Neural cell (in vitro differentiated cells): ENCODE measurements around the gene CHST8. TPM values are rescaled to one million over a fixed set of nuclear protein-coding genes. Genes with fewer than 3 reads are reported as not detected.

Experiments used
- H2AFZ ChIP-seq: fragments of 200-600, 300-800 bp; sonication (generic), shearing (Covaris generic); 2 replicates; pipeline ENCODE4 v1.6.0; 2014; ENCODE audit warnings: low read depth, mild to moderate bottlenecking, antibody characterized with exemption, low read length, moderate library complexity
- H3F3A ChIP-seq: fragments of 200-600 bp; shearing (Covaris generic); 2 replicates; pipeline ENCODE4 v1.6.1; 2016; ENCODE audit warnings: mild to moderate bottlenecking, moderate library complexity, mixed read lengths, antibody characterized with exemption, low read length; ENCODE audit not compliant: insufficient read depth, poor library complexity, severe bottlenecking
- H3K27ac ChIP-seq: fragments of 200-600, 300-800 bp; sonication (generic), shearing (Covaris generic); 2 replicates; pipeline ENCODE4 v1.5.1; 2014; ENCODE audit warnings: mild to moderate bottlenecking, low read length, moderate library complexity
- H3K27me3 ChIP-seq: fragments of 300-800, 200-600 bp; sonication (generic), shearing (Covaris generic); 2 replicates; pipeline ENCODE4 v1.6.0; 2014; ENCODE audit warnings: mild to moderate bottlenecking, low read depth, low read length, moderate library complexity; ENCODE audit not compliant: insufficient read depth
- H3K36me3 ChIP-seq: fragments of 300-800, 200-600 bp; sonication (generic), shearing (Covaris generic); 2 replicates; pipeline ENCODE4 v1.5.1; 2014; ENCODE audit warnings: mild to moderate bottlenecking, antibody characterized with exemption, low read length, moderate library complexity; ENCODE audit not compliant: insufficient read depth
- H3K4me2 ChIP-seq: fragments of 300-800, 200-600 bp; sonication (generic), shearing (Covaris generic); 2 replicates; pipeline ENCODE4 v1.6.0; 2014; ENCODE audit warnings: mild to moderate bottlenecking, low read length
- H3K4me3 ChIP-seq: fragments of 300-800, 200-600 bp; sonication (generic), shearing (Covaris generic); 2 replicates; pipeline ENCODE4 v1.5.1; 2014; ENCODE audit warnings: mild to moderate bottlenecking, low read length, moderate library complexity
- H3K79me2 ChIP-seq: fragments of 200-600 bp; shearing (Covaris generic); replicated peaks from 2 replicates; pipeline ENCODE4 v1.6.0; 2014; ENCODE audit warnings: mild to moderate bottlenecking, low read length, moderate library complexity; ENCODE audit not compliant: insufficient read depth
- H3K9ac ChIP-seq: fragments of 300-800, 200-600 bp; sonication (generic), shearing (Covaris generic); 2 replicates; pipeline ENCODE4 v1.6.1; 2016; ENCODE audit warnings: mild to moderate bottlenecking, low read length, mixed read lengths
- H3K9me2 ChIP-seq: fragments of 200-600 bp; shearing (Covaris generic); 2 replicates; pipeline ENCODE4 v1.6.1; 2016; ENCODE audit warnings: mild to moderate bottlenecking, low read length, mixed read lengths; ENCODE audit not compliant: insufficient read depth
- H3K9me3 ChIP-seq: fragments of 200-600, 300-800 bp; sonication (generic), shearing (Covaris generic); 2 replicates; pipeline ENCODE4 v1.6.1; 2016; ENCODE audit warnings: mild to moderate bottlenecking, mixed run types, low read length, moderate library complexity, mixed read lengths
- H4K20me1 ChIP-seq: fragments of 200-600 bp; shearing (Covaris generic); 2 replicates; pipeline ENCODE4 v1.6.1; 2016; ENCODE audit warnings: mild to moderate bottlenecking, mixed run types; ENCODE audit not compliant: insufficient read depth
- EP300 ChIP-seq: fragments of 450-650 bp; conservative IDR thresholded peaks from 2 replicates; pipeline ENCODE4 v1.6.1; 2014; ENCODE audit warnings: antibody characterized with exemption, mild to moderate bottlenecking, moderate library complexity; ENCODE audit not compliant: poor library complexity, severe bottlenecking
- EZH2 ChIP-seq: fragments of 200-600, 300-800 bp; shearing (Covaris generic), sonication (generic); IDR thresholded peaks from 2 replicates; pipeline ENCODE4 v1.6.1; 2014; ENCODE audit warnings: antibody characterized with exemption, low read length, borderline replicate concordance, mild to moderate bottlenecking; ENCODE audit not compliant: insufficient read depth, poor library complexity, severe bottlenecking
- MXI1 ChIP-seq: fragments of 450-650 bp; conservative IDR thresholded peaks from 2 replicates; pipeline ENCODE4 v1.6.1; 2014; ENCODE audit warnings: antibody characterized with exemption, mild to moderate bottlenecking; ENCODE audit not compliant: poor library complexity, severe bottlenecking
- POLR2AphosphoS5 ChIP-seq: IDR thresholded peaks from 2 replicates; pipeline ENCODE4 v1.6.1; 2012
- RAD21 ChIP-seq: fragments of 450-650 bp; conservative IDR thresholded peaks from 2 replicates; pipeline ENCODE4 v1.6.1; 2014; ENCODE audit warnings: antibody characterized with exemption, mild to moderate bottlenecking, moderate library complexity
- SMC3 ChIP-seq: fragments of 450-650 bp; conservative IDR thresholded peaks from 2 replicates; pipeline ENCODE4 v1.6.1; 2014; ENCODE audit warnings: antibody characterized with exemption, mild to moderate bottlenecking, moderate library complexity; ENCODE audit not compliant: poor library complexity
- TAF1 ChIP-seq: IDR thresholded peaks from 2 replicates; pipeline ENCODE4 v1.6.1; 2012; ENCODE audit warnings: low read depth
- polyA plus RNA-seq: library from polyadenylated mRNA; depleted of rRNA; stranded (reverse); fragments of >200 nt; gene quantifications from 2 replicates; pipeline ENCODE4 v1.2.3, GENCODE V29; 2014
- TF ChIP-seq, protein P1 (sequence below): IDR thresholded peaks from 2 replicates; pipeline ENCODE4 v1.6.1; 2012; ENCODE audit warnings: borderline replicate concordance
- TF ChIP-seq, protein P2 (sequence below): fragments of 450-650 bp; IDR thresholded peaks from 2 replicates; pipeline ENCODE4 v1.5.1; 2014; ENCODE audit warnings: antibody characterized with exemption, mild to moderate bottlenecking, moderate library complexity; ENCODE audit not compliant: poor library complexity, severe bottlenecking

Gene CHST8
- polyA plus RNA-seq, 1 donor from 2014 or later, result 7.1 TPM

DNA sequence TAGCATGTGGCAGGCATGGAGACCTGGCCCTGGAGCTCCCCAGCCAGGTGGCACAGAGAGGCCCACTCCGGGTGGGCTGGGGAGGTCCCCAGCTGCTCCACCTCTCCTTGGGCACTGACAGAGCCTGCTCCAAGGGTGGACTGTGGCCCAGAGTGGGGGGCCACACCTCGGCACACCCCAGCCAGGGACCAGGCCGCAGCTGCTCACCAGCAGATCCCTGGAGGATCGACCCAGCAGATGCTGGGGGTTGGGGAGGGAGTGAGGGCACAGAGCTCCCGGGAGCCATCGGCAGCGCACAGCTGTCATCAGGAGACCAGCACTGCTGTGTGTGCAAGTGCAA is 102.9 kb downstream of the CHST8 start:
- Histone ChIP-seq H3K27ac (no peak overlapping the region), H3K36me3 (no peaks in the 10 kb centered on the region), H3F3A (no peaks in the 10 kb centered on the region), H3K4me3 (no peak overlapping the region), H3K9me3 (peaks cover 3% of the 10 kb centered on the region), H3K9ac (peak overlapping the region; percentile 70), H3K79me2 (no peaks in the 10 kb centered on the region), H2AFZ (no peak overlapping the region), H3K9me2 (no peaks in the 10 kb centered on the region), H4K20me1 (no peaks in the 10 kb centered on the region), H3K27me3 (no peaks in the 10 kb centered on the region), H3K4me2 (no peak overlapping the region)
- TF ChIP-seq RAD21 (no peak), MXI1 (no peak), POLR2AphosphoS5 (no peak), SMC3 (no peak), EZH2 (no peak), TAF1 (no peak), EP300 (no peak)
- TF ChIP-seq, protein P1, sequence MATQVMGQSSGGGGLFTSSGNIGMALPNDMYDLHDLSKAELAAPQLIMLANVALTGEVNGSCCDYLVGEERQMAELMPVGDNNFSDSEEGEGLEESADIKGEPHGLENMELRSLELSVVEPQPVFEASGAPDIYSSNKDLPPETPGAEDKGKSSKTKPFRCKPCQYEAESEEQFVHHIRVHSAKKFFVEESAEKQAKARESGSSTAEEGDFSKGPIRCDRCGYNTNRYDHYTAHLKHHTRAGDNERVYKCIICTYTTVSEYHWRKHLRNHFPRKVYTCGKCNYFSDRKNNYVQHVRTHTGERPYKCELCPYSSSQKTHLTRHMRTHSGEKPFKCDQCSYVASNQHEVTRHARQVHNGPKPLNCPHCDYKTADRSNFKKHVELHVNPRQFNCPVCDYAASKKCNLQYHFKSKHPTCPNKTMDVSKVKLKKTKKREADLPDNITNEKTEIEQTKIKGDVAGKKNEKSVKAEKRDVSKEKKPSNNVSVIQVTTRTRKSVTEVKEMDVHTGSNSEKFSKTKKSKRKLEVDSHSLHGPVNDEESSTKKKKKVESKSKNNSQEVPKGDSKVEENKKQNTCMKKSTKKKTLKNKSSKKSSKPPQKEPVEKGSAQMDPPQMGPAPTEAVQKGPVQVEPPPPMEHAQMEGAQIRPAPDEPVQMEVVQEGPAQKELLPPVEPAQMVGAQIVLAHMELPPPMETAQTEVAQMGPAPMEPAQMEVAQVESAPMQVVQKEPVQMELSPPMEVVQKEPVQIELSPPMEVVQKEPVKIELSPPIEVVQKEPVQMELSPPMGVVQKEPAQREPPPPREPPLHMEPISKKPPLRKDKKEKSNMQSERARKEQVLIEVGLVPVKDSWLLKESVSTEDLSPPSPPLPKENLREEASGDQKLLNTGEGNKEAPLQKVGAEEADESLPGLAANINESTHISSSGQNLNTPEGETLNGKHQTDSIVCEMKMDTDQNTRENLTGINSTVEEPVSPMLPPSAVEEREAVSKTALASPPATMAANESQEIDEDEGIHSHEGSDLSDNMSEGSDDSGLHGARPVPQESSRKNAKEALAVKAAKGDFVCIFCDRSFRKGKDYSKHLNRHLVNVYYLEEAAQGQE, result no peak
- TF ChIP-seq, protein P2, sequence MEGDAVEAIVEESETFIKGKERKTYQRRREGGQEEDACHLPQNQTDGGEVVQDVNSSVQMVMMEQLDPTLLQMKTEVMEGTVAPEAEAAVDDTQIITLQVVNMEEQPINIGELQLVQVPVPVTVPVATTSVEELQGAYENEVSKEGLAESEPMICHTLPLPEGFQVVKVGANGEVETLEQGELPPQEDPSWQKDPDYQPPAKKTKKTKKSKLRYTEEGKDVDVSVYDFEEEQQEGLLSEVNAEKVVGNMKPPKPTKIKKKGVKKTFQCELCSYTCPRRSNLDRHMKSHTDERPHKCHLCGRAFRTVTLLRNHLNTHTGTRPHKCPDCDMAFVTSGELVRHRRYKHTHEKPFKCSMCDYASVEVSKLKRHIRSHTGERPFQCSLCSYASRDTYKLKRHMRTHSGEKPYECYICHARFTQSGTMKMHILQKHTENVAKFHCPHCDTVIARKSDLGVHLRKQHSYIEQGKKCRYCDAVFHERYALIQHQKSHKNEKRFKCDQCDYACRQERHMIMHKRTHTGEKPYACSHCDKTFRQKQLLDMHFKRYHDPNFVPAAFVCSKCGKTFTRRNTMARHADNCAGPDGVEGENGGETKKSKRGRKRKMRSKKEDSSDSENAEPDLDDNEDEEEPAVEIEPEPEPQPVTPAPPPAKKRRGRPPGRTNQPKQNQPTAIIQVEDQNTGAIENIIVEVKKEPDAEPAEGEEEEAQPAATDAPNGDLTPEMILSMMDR, result no peak

- H3K27ac ChIP-seq, result no peak overlapping the region
- H3K27me3 ChIP-seq, result no peaks in the 10 kb centered on the region
- peaks cover 3% of the 10 kb centered on the region for H3K9me3 ChIP-seq
- TF ChIP-seq EZH2 (no peak), MXI1 (no peak), TAF1 (no peak), SMC3 (no peak), POLR2AphosphoS5 (no peak), RAD21 (no peak), EP300 (no peak)
- TF ChIP-seq, protein P1, result no peak
- TF ChIP-seq, protein P2, result no peak
- H3K9me2 ChIP-seq, result no peaks in the 10 kb centered on the region
- H4K20me1 ChIP-seq, result no peaks in the 10 kb centered on the region
- H3F3A ChIP-seq, result no peaks in the 10 kb centered on the region
- H3K36me3 ChIP-seq, result no peaks in the 10 kb centered on the region
- no peak overlapping the region for H2AFZ ChIP-seq
- no peak overlapping the region for H3K4me3 ChIP-seq
- no peak overlapping the region for H3K4me2 ChIP-seq
- H3K9ac ChIP-seq, result no peak overlapping the region
- H3K79me2 ChIP-seq, result no peaks in the 10 kb centered on the region
Observed at GRCh38 chr19:33725567-33725966, 103.8 kb downstream of the CHST8 start.
